Measurements from ENCODE around the gene PRMT1. TPM values are rescaled to one million over a fixed set of nuclear protein-coding genes. Genes with fewer than 3 reads are reported as not detected.

Gene PRMT1
- total RNA-seq, 1 donor from 2014 or later, result 372 TPM

DNA sequence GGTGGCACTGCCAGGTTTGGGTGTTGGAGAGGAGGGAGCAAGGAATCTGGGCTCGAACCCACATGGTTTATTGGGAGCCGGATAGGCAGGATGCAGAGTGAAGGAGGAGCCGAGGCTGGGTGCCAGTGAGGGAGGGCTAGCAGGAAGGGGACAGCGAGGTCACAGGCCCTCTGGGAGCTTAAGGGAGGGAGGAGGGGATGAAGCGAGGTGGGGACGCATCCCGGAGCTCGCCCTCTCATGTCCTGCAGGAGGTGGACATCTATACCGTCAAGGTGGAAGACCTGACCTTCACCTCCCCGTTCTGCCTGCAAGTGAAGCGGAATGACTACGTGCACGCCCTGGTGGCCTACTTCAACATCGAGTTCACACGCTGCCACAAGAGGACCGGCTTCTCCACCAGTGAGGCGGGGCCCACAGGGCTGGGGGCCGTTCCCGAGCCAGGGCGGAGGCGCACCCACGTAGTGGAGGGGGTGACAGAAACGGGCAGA, 8.8 kb downstream of the PRMT1 start:
- intact Hi-C loops (cut with micrococcal nuclease), result no loop called here
- Mint-ChIP-seq H3K9me3 (no peaks in the 10 kb centered on the region), H3K4me3 (no peak overlapping the region), H3K27ac (no peak overlapping the region), H3K27me3 (peaks cover 8% of the 10 kb centered on the region), H3K4me1 (peaks cover 19% of the 10 kb centered on the region), H3K36me3 (ENCODE audit: low read depth) (peaks cover 66% of the 10 kb centered on the region)
- ChIA-PET POLR2A (interaction anchor here (0.6 kb wide), 1 partner anchor 95 kb away, joined by 3 read pairs; no protein-coding TSS in a partner anchor), CTCF (interaction anchor here (1.1 kb wide), 1 partner anchor 21 kb away, joined by 4 read pairs; the partner anchor contains the start of gene IRF3)
- ATAC-seq (ENCODE audit: low read depth) (no peak), DNase-seq (no peak)
- TF ChIP-seq, protein P1, sequence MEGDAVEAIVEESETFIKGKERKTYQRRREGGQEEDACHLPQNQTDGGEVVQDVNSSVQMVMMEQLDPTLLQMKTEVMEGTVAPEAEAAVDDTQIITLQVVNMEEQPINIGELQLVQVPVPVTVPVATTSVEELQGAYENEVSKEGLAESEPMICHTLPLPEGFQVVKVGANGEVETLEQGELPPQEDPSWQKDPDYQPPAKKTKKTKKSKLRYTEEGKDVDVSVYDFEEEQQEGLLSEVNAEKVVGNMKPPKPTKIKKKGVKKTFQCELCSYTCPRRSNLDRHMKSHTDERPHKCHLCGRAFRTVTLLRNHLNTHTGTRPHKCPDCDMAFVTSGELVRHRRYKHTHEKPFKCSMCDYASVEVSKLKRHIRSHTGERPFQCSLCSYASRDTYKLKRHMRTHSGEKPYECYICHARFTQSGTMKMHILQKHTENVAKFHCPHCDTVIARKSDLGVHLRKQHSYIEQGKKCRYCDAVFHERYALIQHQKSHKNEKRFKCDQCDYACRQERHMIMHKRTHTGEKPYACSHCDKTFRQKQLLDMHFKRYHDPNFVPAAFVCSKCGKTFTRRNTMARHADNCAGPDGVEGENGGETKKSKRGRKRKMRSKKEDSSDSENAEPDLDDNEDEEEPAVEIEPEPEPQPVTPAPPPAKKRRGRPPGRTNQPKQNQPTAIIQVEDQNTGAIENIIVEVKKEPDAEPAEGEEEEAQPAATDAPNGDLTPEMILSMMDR (IDR thresholded peaks at IDR 0.05), result no peak

DNA sequence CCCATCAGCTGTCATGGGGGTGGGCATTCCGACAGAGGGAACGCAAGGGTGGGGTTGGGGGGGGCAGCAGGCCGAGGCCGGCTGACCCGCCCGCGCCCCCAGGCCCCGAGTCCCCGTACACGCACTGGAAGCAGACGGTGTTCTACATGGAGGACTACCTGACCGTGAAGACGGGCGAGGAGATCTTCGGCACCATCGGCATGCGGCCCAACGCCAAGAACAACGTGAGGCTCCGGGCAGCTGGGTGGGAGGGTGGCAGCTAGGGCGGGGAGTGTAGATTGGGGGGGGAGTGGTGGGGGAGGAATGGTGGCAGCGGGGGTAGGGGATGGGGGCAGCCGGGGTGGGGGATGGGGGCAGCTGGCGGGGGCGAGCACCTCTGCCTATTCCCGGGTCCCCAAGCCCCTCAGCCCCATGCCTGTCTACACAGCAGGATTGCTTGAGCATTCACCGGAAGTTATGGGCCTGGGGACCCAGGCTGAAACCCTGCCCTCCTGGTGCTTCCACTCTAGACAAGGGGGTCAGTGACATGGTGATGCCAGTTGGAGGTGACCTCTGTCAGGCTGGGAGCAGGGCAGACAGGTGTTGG, 9.5 kb downstream of the PRMT1 start:
- H3K9me3 Mint-ChIP-seq, result no peaks in the 10 kb centered on the region
- TF ChIP-seq, protein P1 (IDR thresholded peaks at IDR 0.05), result no peak
- H3K27me3 Mint-ChIP-seq, result peaks cover 10% of the 10 kb centered on the region
- POLR2A ChIA-PET, result no interaction called here
- peaks cover 63% of the 10 kb centered on the region for H3K36me3 Mint-ChIP-seq (ENCODE audit: low read depth)
- peaks cover 23% of the 10 kb centered on the region for H3K4me1 Mint-ChIP-seq
- no peak overlapping the region for H3K4me3 Mint-ChIP-seq
- CTCF ChIA-PET, result no interaction called here
- ATAC-seq (ENCODE audit: low read depth) (no peak), DNase-seq (no peak)
- intact Hi-C loops (cut with micrococcal nuclease), result no loop called here
- H3K27ac Mint-ChIP-seq, result no peak overlapping the region

DNA sequence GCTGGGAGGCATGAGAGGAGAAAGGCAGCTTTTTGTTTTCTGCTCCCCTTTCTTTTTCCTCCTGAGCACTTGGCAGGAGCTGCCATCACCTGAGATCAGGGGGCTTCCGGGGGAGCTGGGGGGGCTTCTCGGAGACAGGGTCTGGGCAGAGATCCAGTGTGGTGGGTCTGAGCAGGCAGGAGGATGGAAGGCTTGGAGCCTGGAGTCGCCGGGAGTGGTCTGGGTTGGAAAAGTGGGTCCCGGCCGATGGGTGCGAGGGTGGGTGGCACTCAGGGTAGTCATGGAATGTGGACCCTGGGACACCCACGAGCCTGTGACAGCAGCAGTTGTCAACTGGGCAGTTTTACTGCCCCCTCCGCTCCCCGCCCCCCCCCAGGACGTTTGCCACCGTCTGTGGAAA, 10.1 kb downstream of the PRMT1 start:
- TF ChIP-seq, protein P1 (IDR thresholded peaks at IDR 0.05), result no peak
- DNase-seq, result no peak
- H3K4me3 Mint-ChIP-seq, result no peak overlapping the region
- peaks cover 11% of the 10 kb centered on the region for H3K27me3 Mint-ChIP-seq
- POLR2A ChIA-PET, result interaction anchor here (0.7 kb wide), 1 partner anchor 12 kb away, joined by 3 read pairs; no protein-coding TSS in a partner anchor
- H3K9me3 Mint-ChIP-seq, result no peaks in the 10 kb centered on the region
- intact Hi-C loops (cut with micrococcal nuclease), result no loop called here
- H3K27ac Mint-ChIP-seq, result no peak overlapping the region
- CTCF ChIA-PET, result no interaction called here
- no peak for ATAC-seq (ENCODE audit: low read depth)
- H3K4me1 Mint-ChIP-seq, result peaks cover 25% of the 10 kb centered on the region
- peaks cover 58% of the 10 kb centered on the region for H3K36me3 Mint-ChIP-seq (ENCODE audit: low read depth)

DNA sequence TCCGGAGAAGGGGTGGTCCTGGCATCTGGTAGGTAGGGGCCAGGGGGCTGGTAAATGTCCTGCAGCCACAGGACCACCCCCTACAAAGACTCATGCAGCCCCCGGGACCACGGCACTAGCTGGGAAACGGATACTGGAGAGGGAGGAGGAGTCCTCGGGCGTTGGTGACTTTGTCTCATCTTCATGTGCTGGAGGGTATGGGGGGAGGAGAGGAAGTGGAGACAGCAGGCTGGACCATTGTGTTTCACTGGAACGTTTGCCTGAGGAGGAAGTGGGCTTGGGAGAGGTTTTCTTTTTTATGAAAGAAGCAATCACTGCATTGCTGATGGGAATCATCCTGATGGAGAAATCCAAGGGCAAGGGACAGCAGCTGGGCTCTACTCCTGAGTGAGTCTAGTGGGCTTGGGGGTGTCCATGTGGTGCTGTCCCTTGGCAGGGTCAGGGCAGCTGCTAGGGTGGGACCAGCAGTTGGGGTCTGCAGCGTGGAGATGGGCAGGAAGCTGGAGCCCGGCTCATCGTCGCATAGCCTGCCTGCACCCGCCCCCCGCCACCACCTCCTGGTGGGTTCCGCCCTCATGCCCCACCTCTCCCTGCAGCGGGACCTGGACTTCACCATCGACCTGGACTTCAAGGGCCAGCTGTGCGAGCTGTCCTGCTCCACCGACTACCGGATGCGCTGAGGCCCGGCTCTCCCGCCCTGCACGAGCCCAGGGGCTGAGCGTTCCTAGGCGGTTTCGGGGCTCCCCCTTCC, 10.7 kb downstream of the PRMT1 start:
- peaks cover 53% of the 10 kb centered on the region for H3K36me3 Mint-ChIP-seq (ENCODE audit: low read depth)
- POLR2A ChIA-PET, result interaction anchor here (0.7 kb wide), 1 partner anchor 13 kb away, joined by 3 read pairs; no protein-coding TSS in a partner anchor
- H3K4me3 Mint-ChIP-seq, result no peak overlapping the region
- no peak for DNase-seq
- H3K27me3 Mint-ChIP-seq, result peaks cover 16% of the 10 kb centered on the region
- CTCF ChIA-PET, result no interaction called here
- ATAC-seq (ENCODE audit: low read depth), result no peak
- TF ChIP-seq, protein P1 (IDR thresholded peaks at IDR 0.05), result no peak
- H3K27ac Mint-ChIP-seq, result no peak overlapping the region
- intact Hi-C loops (cut with micrococcal nuclease), result no loop called here
- peaks cover 25% of the 10 kb centered on the region for H3K4me1 Mint-ChIP-seq
- no peaks in the 10 kb centered on the region for H3K9me3 Mint-ChIP-seq

DNA sequence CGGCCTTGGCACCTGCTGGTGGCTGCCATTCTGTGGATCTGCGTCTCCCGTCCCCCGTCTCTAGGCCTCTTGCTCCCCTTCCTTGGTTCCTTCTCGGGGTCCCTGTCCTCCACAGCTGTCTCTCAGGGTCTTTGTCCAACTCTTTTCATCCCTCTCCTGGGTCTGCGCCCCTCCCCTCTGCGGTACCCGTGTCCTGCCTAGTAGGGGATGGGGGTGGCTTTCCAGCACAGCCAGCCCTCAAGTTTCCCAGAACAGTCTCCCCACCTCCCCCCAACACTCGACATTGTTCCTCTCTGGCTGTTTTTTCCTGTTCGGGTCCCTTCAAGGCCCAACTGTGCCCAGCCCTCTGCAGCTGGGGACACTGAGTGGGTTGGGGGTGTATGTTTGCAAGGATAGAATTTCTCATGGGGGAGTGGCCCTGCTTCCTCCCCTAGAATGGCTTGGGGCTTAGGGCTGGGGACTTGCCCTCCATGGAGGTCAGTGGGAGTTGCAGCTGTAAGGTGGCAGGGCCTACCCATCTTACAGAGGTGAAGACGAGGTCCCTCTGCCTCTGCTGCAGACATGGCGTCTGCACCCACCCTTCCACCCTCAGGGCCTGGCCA, 11.6 kb downstream of the PRMT1 start:
- ChIA-PET CTCF (no interaction called here), POLR2A (no interaction called here)
- intact Hi-C loops (cut with micrococcal nuclease), result no loop called here
- Mint-ChIP-seq H3K27ac (no peak overlapping the region), H3K4me3 (no peak overlapping the region), H3K27me3 (peaks cover 22% of the 10 kb centered on the region), H3K4me1 (peaks cover 25% of the 10 kb centered on the region), H3K36me3 (ENCODE audit: low read depth) (peaks cover 46% of the 10 kb centered on the region), H3K9me3 (no peaks in the 10 kb centered on the region)
- TF ChIP-seq, protein P1 (IDR thresholded peaks at IDR 0.05), result no peak
- no peak for ATAC-seq (ENCODE audit: low read depth)
- DNase-seq, result no peak

Measured in activated B cell treated with CpG ODN at 0.5 μM for 24 hours (primary cell).